ENCODE data around the gene PPARG.

- TF ChIP-seq TEAD4 (CRISPR knock-in tag; IDR thresholded peaks at IDR 0.05): no peak
- TF ChIP-seq CTCF (IDR thresholded peaks at IDR 0.05): no peak
- no peak for TF ChIP-seq FOXJ3 (CRISPR knock-in tag; IDR thresholded peaks at IDR 0.05; ENCODE audit: borderline replicate concordance)
- TF ChIP-seq SMAD3 (CRISPR knock-in tag; IDR thresholded peaks at IDR 0.05; ENCODE audit: borderline replicate concordance): no peak
- TF ChIP-seq JUN (CRISPR knock-in tag; IDR thresholded peaks at IDR 0.05): no peak
- TF ChIP-seq, protein P1, sequence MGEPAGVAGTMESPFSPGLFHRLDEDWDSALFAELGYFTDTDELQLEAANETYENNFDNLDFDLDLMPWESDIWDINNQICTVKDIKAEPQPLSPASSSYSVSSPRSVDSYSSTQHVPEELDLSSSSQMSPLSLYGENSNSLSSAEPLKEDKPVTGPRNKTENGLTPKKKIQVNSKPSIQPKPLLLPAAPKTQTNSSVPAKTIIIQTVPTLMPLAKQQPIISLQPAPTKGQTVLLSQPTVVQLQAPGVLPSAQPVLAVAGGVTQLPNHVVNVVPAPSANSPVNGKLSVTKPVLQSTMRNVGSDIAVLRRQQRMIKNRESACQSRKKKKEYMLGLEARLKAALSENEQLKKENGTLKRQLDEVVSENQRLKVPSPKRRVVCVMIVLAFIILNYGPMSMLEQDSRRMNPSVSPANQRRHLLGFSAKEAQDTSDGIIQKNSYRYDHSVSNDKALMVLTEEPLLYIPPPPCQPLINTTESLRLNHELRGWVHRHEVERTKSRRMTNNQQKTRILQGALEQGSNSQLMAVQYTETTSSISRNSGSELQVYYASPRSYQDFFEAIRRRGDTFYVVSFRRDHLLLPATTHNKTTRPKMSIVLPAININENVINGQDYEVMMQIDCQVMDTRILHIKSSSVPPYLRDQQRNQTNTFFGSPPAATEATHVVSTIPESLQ (CRISPR knock-in tag; IDR thresholded peaks at IDR 0.05): no peak
- TF ChIP-seq MAX (CRISPR knock-in tag; IDR thresholded peaks at IDR 0.05): no peak
- no peak for TF ChIP-seq STAT6 (CRISPR knock-in tag; conservative IDR thresholded peaks at IDR 0.05; ENCODE audit: low read depth)
- no peak for TF ChIP-seq SP1 (CRISPR knock-in tag; conservative IDR thresholded peaks at IDR 0.05)
- no peak for TF ChIP-seq CBFB (CRISPR knock-in tag; IDR thresholded peaks at IDR 0.05; ENCODE audit: low read depth)
- no peak for TF ChIP-seq E2F1 (CRISPR knock-in tag; IDR thresholded peaks at IDR 0.05)
- TF ChIP-seq, protein P2, sequence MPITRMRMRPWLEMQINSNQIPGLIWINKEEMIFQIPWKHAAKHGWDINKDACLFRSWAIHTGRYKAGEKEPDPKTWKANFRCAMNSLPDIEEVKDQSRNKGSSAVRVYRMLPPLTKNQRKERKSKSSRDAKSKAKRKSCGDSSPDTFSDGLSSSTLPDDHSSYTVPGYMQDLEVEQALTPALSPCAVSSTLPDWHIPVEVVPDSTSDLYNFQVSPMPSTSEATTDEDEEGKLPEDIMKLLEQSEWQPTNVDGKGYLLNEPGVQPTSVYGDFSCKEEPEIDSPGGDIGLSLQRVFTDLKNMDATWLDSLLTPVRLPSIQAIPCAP (CRISPR knock-in tag; IDR thresholded peaks at IDR 0.05): no peak
Observed at GRCh38 chr3:12444582-12445471, 156.0 kb downstream of the PPARG start.
